Loucy (cell line): ENCODE results near the gene CLEC18B.

Experiments used
- CTCF ChIP-seq: fragments of 200-600 bp; sonication (generic); conservative IDR thresholded peaks from 2 replicates; pipeline ENCODE4 v1.5.1; 2014; ENCODE audit warnings: mild to moderate bottlenecking, antibody characterized with exemption, low read length
- EZH2phosphoT487 ChIP-seq: fragments of 200-600 bp; IDR thresholded peaks from 2 replicates; pipeline ENCODE4 v1.6.1; 2018; ENCODE audit warnings: antibody characterized with exemption, mild to moderate bottlenecking, moderate library complexity, borderline replicate concordance

GRCh38 chr16:74465851-74466685 lies 44.8 kb upstream of the CLEC18B start:
- TF ChIP-seq CTCF = no peak
- no peak for TF ChIP-seq EZH2phosphoT487
